GM12874 (cell line): Measurements from ENCODE around the gene MYL5.

ENCODE experiments used
- CTCF ChIP-seq: IDR thresholded peaks from 2 replicates; pipeline ENCODE4 v1.5.1; 2011; ENCODE audit warnings: low read depth, mild to moderate bottlenecking, control low read depth, low read length, moderate library complexity; ENCODE audit not compliant: insufficient read depth

MYL5 gene

DNA sequence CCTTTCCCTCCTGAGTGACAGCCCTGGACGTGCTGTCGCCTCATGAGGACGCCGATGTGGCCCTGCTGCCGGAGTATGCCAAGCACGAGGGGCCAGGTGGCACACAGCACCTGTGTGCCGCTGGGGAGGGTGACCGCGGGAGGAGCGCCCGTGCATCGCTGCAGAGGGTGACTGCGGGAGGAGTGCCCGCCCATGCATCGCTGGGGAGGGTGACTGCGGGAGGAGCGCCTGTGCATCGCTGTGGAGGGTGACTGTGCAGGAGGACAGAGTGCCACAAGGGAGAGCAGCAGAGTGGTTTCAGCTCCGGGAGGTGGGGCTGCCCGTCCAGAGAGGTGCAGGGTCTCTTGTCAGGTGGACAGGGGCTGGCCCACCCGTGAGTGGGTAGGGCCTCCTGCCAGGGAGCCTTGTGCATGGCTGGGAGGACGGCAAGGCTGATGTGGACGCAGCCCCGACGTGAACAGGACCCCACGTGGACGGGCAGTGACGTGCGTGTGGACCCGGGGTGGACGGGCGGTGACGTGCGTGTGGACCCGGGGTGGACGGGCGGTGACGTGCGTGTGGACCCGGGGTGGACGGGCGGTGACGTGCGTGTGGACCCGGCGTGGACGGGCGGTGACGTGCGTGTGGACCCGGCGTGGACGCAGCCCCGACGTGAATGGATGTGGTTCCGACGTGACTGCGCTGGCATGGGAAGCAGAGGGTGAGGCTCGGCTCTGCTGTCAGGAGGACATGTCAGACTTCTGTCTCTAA is 45.9 kb downstream of the MYL5 start:
- no peak for TF ChIP-seq CTCF

DNA sequence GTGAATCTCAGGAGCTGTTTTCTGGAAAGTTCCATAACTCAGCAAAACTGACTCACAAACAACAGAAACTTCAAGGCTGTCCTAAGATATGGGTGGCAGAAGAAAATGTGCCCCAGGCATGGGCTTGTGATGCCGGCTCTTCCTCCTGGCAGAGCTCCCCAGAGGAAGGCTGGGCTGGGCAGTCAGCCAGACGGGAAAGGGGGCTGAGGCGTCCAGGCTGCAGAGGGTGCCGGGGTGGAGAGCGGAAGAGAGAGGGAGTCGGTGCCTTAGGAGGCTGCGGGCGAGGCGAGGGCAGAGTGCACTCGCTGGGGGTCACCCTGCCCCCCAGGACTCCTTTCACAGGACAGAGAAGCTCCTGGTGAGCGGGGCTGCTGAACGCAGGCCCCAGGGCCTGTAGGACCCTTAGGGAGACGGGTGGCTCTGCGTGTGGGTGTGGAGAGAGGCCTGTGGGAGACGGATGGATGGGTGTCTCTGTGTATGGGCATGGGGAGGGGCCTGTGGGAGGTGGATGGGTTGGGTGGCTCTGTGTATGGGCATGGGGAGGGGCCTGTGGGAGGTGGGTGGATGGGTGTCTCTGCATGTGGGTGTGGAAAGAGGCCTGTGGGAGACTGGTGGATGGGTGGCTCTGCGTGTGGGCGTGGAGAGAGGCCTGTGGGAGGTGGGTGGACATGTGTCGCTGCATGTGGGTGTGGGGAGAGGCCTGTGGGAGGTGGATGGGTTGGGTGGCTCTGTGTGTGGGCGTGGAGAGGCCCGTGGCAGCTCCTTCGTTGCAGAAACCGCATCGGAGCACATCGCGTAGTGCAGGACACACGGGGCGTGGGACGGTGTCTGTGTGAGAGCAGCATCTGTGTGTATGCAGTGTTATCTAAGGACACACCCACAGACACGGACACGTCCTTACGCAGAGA is 47.2 kb downstream of the MYL5 start:
- no peak for TF ChIP-seq CTCF

DNA sequence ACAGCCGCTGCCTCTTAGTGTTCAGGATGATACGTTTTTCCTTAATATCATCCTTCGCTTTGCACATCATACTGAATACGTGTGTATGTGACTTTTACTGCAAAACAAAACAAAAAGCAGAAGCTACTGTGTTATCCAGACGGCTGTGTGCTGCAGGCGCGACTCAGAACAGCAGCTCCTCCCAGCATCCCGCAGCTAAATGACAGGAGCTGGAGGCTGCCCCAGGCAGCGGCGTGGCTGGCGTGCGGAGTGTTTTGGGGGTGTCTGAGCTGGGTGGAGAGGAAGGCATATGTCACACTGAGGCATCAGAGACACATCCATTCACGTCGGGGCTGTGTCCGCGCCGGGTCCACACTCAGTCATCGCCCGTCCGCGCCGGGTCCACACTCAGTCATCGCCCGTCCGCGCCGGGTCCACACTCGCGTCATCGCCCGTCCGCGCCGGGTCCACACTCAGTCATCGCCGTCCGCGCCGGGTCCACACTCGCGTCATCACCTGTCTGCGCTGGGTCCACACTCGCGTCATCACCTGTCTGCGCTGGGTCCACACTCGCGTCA is 47.9 kb downstream of the MYL5 start:
- TF ChIP-seq CTCF, result no peak

DNA sequence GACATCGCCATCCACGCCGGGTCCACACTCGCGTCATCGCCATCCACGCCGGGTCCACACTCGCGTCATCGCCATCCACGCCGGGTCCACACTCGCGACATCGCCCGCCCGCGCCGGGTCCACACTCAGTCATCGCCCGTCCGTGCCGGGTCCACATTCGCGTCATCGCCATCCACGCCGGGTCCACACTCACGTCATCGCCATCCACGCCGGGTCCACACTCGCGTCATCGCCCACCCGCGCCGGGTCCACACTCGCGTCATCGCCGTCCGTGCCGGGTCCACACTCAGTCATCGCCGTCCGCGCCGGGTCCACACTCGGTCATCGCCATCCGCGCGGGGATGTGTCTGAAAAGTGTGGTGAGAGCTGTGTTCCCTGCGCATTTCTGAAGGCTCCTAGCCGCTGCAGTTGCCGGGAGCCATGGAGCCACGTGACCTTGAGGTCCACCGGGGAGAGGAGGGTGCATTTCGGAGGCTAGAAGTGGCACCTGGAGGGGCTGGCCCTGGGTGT is 48.6 kb downstream of the MYL5 start:
- no peak for TF ChIP-seq CTCF

DNA sequence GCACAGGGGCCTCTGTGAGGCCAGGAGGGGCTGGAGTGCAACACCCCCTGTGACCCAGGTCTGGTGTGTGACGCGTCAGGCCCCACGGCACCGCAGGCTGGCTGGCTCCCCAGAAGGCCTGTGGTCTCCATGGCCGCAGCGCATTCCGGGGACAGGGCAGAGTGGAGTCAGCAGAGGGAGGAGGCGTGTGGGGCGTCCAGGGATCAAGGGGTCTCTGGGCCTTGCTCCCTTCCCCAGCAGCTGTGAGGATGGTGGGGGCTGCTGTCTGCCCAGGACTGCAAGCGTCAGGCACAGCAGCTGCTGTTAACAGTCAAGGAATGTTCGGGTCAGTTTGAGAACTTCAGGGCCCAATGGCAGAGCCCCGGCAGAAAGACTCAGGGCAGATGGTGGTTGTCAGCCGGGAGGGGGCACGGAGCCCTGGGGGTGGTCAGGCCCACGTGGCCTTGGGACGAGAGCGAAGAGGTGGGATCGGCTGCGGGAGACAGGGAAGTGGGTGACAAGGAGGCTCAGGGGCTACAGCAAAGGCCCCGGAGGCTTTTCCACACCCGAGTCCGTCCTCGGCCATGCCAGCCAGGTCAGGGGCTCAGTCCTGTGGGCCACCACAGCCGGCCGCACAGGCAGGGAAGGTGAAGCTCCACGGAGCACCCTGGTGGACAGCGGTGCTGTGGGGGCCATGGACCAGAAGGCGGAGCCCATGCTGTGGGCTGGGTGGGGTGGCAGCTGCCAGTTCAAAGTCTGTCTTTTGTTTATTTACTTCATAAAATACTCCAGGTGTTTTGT is 49.6 kb downstream of the MYL5 start:
- no peak for TF ChIP-seq CTCF

DNA sequence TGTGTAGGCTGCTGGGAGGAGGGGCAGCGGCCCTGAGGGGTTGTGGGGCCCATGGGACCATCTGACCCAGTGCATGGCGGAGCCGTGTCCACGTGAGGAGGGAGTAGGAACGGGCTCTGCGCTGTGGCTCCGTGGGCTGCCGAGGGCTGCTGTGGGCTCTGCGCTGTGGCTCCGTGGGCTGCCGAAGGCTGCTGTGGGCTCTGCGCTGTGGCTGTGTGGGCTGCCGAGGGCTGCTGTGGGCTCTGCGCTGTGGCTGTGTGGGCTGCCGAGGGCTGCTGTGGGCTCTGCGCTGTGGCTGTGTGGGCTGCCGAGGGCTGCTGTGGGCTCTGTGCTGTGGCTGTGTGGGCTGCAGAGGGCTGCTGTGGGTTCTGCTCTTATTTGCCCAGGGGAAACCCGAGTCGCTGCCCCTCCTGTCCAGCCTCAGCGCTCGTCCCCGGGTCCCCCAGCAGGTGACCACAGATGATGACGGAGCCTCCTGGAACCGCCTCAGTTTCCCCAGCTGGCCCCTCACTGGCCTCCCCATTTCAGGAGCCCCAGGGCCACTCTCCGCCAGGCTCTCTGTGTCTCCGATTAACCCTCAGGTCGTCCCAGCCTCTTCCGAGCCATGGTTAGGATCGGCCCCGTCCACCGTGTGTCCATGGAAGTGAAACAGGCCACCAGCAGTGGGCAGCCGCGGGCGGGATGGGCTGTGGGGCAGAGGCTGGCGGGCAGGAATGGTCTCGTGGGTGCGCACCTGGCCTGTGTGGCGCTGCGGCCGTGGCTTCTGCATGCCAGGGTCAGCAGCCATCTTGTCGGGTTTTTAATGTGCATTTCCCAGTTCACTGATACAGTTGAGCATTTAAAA is 51.3 kb downstream of the MYL5 start:
- no peak for TF ChIP-seq CTCF
